HCT116 (cell line): ENCODE measurements around the gene RBCK1.
"Not testable (repeated sequence)": the region's sequence is repeated elsewhere in the genome, so short reads cannot be mapped to it uniquely, and the experiment has no call there.

ENCODE experiments used
- EZH2 ChIP-seq: fragments of 200-600 bp; sonication (generic); IDR thresholded peaks from 2 replicates; pipeline ENCODE4 v1.6.1; 2017; ENCODE audit warnings: antibody characterized with exemption, mixed run types
- POLR2AphosphoS5 ChIP-seq: IDR thresholded peaks from 2 replicates; pipeline ENCODE4 v1.6.1; 2011; ENCODE audit warnings: mild to moderate bottlenecking, low read depth, low read length, moderate library complexity
- ZNF274 ChIP-seq: fragments of 200-500 bp; sonication (Bioruptor generic); IDR thresholded peaks from 2 replicates; pipeline ENCODE4 v1.6.1; 2014; ENCODE audit warnings: mild to moderate bottlenecking, low read depth, low read length, inconsistent platforms
- TF ChIP-seq, protein P1 (sequence below), 3 experiments: fragments of 200-600 bp in 1 of 3; sonication (generic) in 1 of 3; IDR thresholded peaks in 2 of 3; conservative IDR thresholded peaks in 1 of 3; 2 replicates each; pipeline ENCODE4 v1.5.1; 2012 to 2017; ENCODE audit warnings: low read depth in 2 of 3, low read length in 2 of 3, antibody characterized with exemption in 1 of 3, borderline replicate concordance in 1 of 3, control low read depth in 1 of 3, mild to moderate bottlenecking in 1 of 3, mixed read lengths in 1 of 3, mixed run types in 1 of 3, moderate library complexity in 1 of 3; ENCODE audit not compliant: insufficient read depth in 1 of 3
- TF ChIP-seq, protein P2 (sequence below): IDR thresholded peaks from 2 replicates; pipeline ENCODE4 v1.6.1; 2012
- TF ChIP-seq, protein P3 (sequence below): IDR thresholded peaks from 2 replicates; pipeline ENCODE4 v1.6.1; 2012; ENCODE audit warnings: low read depth

- TF ChIP-seq EZH2, POLR2AphosphoS5, ZNF274: not testable (repeated sequence)
- TF ChIP-seq, protein P1, sequence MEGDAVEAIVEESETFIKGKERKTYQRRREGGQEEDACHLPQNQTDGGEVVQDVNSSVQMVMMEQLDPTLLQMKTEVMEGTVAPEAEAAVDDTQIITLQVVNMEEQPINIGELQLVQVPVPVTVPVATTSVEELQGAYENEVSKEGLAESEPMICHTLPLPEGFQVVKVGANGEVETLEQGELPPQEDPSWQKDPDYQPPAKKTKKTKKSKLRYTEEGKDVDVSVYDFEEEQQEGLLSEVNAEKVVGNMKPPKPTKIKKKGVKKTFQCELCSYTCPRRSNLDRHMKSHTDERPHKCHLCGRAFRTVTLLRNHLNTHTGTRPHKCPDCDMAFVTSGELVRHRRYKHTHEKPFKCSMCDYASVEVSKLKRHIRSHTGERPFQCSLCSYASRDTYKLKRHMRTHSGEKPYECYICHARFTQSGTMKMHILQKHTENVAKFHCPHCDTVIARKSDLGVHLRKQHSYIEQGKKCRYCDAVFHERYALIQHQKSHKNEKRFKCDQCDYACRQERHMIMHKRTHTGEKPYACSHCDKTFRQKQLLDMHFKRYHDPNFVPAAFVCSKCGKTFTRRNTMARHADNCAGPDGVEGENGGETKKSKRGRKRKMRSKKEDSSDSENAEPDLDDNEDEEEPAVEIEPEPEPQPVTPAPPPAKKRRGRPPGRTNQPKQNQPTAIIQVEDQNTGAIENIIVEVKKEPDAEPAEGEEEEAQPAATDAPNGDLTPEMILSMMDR (IDR thresholded peaks at IDR 0.05 in 2 of 3, conservative IDR thresholded peaks at IDR 0.05 in 1 of 3; ENCODE audit: borderline replicate concordance in 1 of 3, insufficient read depth in 1 of 3, low read depth in 2 of 3, low read length in 2 of 3), result not testable (repeated sequence)
- TF ChIP-seq, protein P2, sequence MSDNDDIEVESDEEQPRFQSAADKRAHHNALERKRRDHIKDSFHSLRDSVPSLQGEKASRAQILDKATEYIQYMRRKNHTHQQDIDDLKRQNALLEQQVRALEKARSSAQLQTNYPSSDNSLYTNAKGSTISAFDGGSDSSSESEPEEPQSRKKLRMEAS, result not testable (repeated sequence)
- TF ChIP-seq, protein P3, sequence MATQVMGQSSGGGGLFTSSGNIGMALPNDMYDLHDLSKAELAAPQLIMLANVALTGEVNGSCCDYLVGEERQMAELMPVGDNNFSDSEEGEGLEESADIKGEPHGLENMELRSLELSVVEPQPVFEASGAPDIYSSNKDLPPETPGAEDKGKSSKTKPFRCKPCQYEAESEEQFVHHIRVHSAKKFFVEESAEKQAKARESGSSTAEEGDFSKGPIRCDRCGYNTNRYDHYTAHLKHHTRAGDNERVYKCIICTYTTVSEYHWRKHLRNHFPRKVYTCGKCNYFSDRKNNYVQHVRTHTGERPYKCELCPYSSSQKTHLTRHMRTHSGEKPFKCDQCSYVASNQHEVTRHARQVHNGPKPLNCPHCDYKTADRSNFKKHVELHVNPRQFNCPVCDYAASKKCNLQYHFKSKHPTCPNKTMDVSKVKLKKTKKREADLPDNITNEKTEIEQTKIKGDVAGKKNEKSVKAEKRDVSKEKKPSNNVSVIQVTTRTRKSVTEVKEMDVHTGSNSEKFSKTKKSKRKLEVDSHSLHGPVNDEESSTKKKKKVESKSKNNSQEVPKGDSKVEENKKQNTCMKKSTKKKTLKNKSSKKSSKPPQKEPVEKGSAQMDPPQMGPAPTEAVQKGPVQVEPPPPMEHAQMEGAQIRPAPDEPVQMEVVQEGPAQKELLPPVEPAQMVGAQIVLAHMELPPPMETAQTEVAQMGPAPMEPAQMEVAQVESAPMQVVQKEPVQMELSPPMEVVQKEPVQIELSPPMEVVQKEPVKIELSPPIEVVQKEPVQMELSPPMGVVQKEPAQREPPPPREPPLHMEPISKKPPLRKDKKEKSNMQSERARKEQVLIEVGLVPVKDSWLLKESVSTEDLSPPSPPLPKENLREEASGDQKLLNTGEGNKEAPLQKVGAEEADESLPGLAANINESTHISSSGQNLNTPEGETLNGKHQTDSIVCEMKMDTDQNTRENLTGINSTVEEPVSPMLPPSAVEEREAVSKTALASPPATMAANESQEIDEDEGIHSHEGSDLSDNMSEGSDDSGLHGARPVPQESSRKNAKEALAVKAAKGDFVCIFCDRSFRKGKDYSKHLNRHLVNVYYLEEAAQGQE, result not testable (repeated sequence)
These were observed 21.5 kb upstream of the RBCK1 start for GRCh38 chr20:386634-387033.
